K562 (cell line): Measurements from ENCODE around the gene TRPV5. TPM values are rescaled to one million over a fixed set of nuclear protein-coding genes. Genes with fewer than 3 reads are reported as not detected.

ENCODE experiments used
- E2F6 ChIP-seq, 2 experiments: IDR thresholded peaks; 2 replicates each; pipeline ENCODE4 v1.6.1; 2011; ENCODE audit warnings: borderline replicate concordance in 1 of 2, control low read depth in 1 of 2, low read depth in 1 of 2, low read length in 1 of 2, mild to moderate bottlenecking in 1 of 2, mixed read lengths in 1 of 2, moderate library complexity in 1 of 2; ENCODE audit not compliant: insufficient read depth in 1 of 2, insufficient read length in 1 of 2, poor library complexity in 1 of 2, severe bottlenecking in 1 of 2; ENCODE audit errors: extremely low read depth in 1 of 2
- MGA ChIP-seq: fragments of 450-650 bp; IDR thresholded peaks from 2 replicates; pipeline ENCODE4 v1.6.1; 2016; ENCODE audit warnings: mild to moderate bottlenecking, moderate library complexity
- NFIC ChIP-seq: fragments of 450-650 bp; IDR thresholded peaks from 2 replicates; pipeline ENCODE4 v1.6.1; 2017; ENCODE audit warnings: mild to moderate bottlenecking, inconsistent platforms
- SIN3B ChIP-seq: fragments of 450-650 bp; IDR thresholded peaks from 2 replicates; pipeline ENCODE4 v1.6.1; 2017; ENCODE audit warnings: low read depth, mild to moderate bottlenecking, moderate library complexity
- SOX6 ChIP-seq: fragments of 450-650 bp; IDR thresholded peaks from 2 replicates; pipeline ENCODE4 v1.6.1; 2014; ENCODE audit warnings: mild to moderate bottlenecking
- SRSF1 ChIP-seq: fragments of 200-400 bp; formaldehyde crosslinking; IDR thresholded peaks from 2 replicates; pipeline ENCODE4 v1.6.1; 2017; ENCODE audit warnings: mild to moderate bottlenecking, low read depth, low read length, moderate library complexity
- ZNF584 ChIP-seq: fragments of 200-800 bp; sonication (Bioruptor generic); IDR thresholded peaks from 2 replicates; pipeline ENCODE4 v1.6.1; 2016; ENCODE audit warnings: low read depth, mild to moderate bottlenecking, missing genetic modification characterization, missing compliant biosample characterization
- polyA plus RNA-seq, 8 experiments: library from polyadenylated mRNA; depleted of rRNA in 4 of 8; stranded (reverse) in 5 of 8; unstranded in 3 of 8; fragments of >200 nt; fragmentation: Nextera tagmentation in 2 of 8; fragmentation: Illumina TruSeq in 1 of 8; extraction: Ambion mirVana in 2 of 8; extraction: Trizol in 1 of 8; gene quantifications; 2 replicates each; pipeline versions ENCODE4 v1.2.1 to v1.2.3, GENCODE V29; 2011 to 2014; ENCODE audit warnings: inconsistent platforms in 1 of 8, missing spikeins in 1 of 8
- total RNA-seq, 7 experiments: library from RNA; depleted of rRNA in 6 of 7; stranded (reverse); fragments of >200 nt in 6 of 7; fragmentation: Illumina TruSeq in 2 of 7; extraction: Trizol in 2 of 7; gene quantifications; 2 replicates each; pipeline versions ENCODE4 v1.2.1 to v1.2.3, GENCODE V29; 2011 to 2021; ENCODE audit warnings: low replicate concordance in 1 of 7
- TF ChIP-seq, protein P1 (sequence below): sonication (generic); formaldehyde crosslinking; IDR thresholded peaks from 2 replicates; pipeline ENCODE4 v1.8.0; 2022; ENCODE audit warnings: mild to moderate bottlenecking, missing genetic modification reagents

Gene TRPV5
- total and polyA plus RNA-seq, 9 of the 15 experiments (the other 6 are each of a cell fraction or from before 2014, with no cell fraction given) = not detected

GRCh38 chr7:142887282-142888015 lies 46.1 kb downstream of the TRPV5 start (continued):
- TF ChIP-seq, protein P1, sequence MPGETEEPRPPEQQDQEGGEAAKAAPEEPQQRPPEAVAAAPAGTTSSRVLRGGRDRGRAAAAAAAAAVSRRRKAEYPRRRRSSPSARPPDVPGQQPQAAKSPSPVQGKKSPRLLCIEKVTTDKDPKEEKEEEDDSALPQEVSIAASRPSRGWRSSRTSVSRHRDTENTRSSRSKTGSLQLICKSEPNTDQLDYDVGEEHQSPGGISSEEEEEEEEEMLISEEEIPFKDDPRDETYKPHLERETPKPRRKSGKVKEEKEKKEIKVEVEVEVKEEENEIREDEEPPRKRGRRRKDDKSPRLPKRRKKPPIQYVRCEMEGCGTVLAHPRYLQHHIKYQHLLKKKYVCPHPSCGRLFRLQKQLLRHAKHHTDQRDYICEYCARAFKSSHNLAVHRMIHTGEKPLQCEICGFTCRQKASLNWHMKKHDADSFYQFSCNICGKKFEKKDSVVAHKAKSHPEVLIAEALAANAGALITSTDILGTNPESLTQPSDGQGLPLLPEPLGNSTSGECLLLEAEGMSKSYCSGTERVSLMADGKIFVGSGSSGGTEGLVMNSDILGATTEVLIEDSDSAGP (CRISPR knock-in tag) = no peak
- TF ChIP-seq ZNF584 (CRISPR knock-in tag) = no peak
- TF ChIP-seq SRSF1 = no peak
- no peak for TF ChIP-seq NFIC
- no peak for TF ChIP-seq MGA
- no peak for TF ChIP-seq SIN3B
- no peak for TF ChIP-seq E2F6 (IDR thresholded peaks at IDR 0.05; ENCODE audit: borderline replicate concordance in 1 of 2, extremely low read depth in 1 of 2, insufficient read depth in 1 of 2, insufficient read length in 1 of 2, low read depth in 1 of 2, low read length in 1 of 2, poor library complexity in 1 of 2, severe bottlenecking in 1 of 2)
- TF ChIP-seq SOX6 = no peak
